Lower leg skin (tissue), 3 donors: ENCODE measurements around the gene RAPGEF3.

ENCODE experiments used
- POLR2A ChIP-seq, 2 donors: fragments of 450-650 bp; IDR thresholded peaks; one replicate each; pipeline ENCODE4 v1.6.1; 2016 to 2017; ENCODE audit warnings: antibody characterized with exemption in 2 of 2, mild to moderate bottlenecking in 1 of 2, moderate library complexity in 1 of 2
- TF ChIP-seq, protein P1 (sequence below), 3 donors: fragments of 450-650 bp; IDR thresholded peaks; one replicate each; pipeline ENCODE4 v1.5.1; 2016; ENCODE audit warnings: antibody characterized with exemption in 3 of 3, mild to moderate bottlenecking in 3 of 3, moderate library complexity in 2 of 3

- TF ChIP-seq, protein P1, sequence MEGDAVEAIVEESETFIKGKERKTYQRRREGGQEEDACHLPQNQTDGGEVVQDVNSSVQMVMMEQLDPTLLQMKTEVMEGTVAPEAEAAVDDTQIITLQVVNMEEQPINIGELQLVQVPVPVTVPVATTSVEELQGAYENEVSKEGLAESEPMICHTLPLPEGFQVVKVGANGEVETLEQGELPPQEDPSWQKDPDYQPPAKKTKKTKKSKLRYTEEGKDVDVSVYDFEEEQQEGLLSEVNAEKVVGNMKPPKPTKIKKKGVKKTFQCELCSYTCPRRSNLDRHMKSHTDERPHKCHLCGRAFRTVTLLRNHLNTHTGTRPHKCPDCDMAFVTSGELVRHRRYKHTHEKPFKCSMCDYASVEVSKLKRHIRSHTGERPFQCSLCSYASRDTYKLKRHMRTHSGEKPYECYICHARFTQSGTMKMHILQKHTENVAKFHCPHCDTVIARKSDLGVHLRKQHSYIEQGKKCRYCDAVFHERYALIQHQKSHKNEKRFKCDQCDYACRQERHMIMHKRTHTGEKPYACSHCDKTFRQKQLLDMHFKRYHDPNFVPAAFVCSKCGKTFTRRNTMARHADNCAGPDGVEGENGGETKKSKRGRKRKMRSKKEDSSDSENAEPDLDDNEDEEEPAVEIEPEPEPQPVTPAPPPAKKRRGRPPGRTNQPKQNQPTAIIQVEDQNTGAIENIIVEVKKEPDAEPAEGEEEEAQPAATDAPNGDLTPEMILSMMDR (IDR thresholded peaks at IDR 0.05): no peak
- TF ChIP-seq POLR2A (IDR thresholded peaks at IDR 0.05): no peak
Observed at GRCh38 chr12:47774663-47775062, 16.0 kb upstream of the RAPGEF3 start.
